Left ventricle myocardium inferior (tissue), 1 donor: ENCODE measurements around the gene ABCA5. TPM values are rescaled to one million over a fixed set of nuclear protein-coding genes. Genes with fewer than 3 reads are reported as not detected.

Experiments used
- DNase-seq: peaks from one replicate; pipeline ENCODE4 v3.0.0-alpha.2; 2020
- H3K27ac ChIP-seq: fragments of 200-600 bp; replicated peaks from 2 replicates; pipeline ENCODE4 v1.8.0; 2021
- H3K27me3 ChIP-seq: fragments of 200-600 bp; 2 replicates; pipeline ENCODE4 v1.8.0; 2021; ENCODE audit warnings: low read depth
- H3K36me3 ChIP-seq: fragments of 200-600 bp; 2 replicates; pipeline ENCODE4 v1.8.0; 2021
- H3K4me1 ChIP-seq: fragments of 200-600 bp; 2 replicates; pipeline ENCODE4 v1.8.0; 2021
- H3K4me3 ChIP-seq: fragments of 200-600 bp; 2 replicates; pipeline ENCODE4 v1.8.0; 2021; ENCODE audit warnings: mild to moderate bottlenecking, moderate library complexity
- H3K9me3 ChIP-seq: fragments of 200-600 bp; replicated peaks from 2 replicates; pipeline ENCODE4 v1.8.0; 2021
- intact Hi-C: fragments of 100-400 bp; cut with micrococcal nuclease; formaldehyde crosslinking; loops from one replicate; pipeline ENCODE4 v1.11.0; 2022
- total RNA-seq: library from RNA; stranded (reverse); fragmentation: NEBNext Ultra II Directional; extraction: Animal tissue kit (Norgen Biotek cat#: 25700); gene quantifications from one replicate; pipeline ENCODE4 v1.2.1, GENCODE V29; 2021
- TF ChIP-seq, protein P1 (sequence below): fragments of 200-600 bp; IDR thresholded peaks from 2 replicates; pipeline ENCODE4 v1.8.0; 2021; ENCODE audit warnings: antibody characterized with exemption, mild to moderate bottlenecking, borderline replicate concordance
- donor health status: DM: no; HTN: yes; CAD: no; lungs with severe emphysema.

The ABCA5 gene
- total RNA-seq, 1 donor from 2014 or later: 17.1 TPM

DNA sequence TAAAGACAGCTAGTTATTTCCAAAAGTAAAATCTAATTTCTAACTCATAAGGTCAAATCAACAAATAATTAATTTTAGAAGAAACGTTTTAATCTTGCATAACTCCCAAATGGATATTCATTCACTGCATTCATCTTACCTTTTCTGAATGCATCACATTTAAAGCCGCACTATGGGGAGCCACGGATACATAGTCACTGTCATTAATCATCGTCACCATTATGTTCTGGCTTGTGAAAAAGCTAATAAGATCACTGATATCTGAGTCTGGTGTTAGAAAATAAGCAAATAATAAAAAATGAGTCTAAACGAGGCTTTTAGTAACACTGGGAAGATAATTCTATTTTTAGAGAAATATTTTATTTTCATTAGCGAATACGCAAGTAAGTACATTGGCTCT, 55.9 kb downstream of the ABCA5 start:
- no peaks in the 10 kb centered on the region for H3K9me3 ChIP-seq
- no peak overlapping the region for H3K4me3 ChIP-seq
- peaks cover 6% of the 10 kb centered on the region for H3K36me3 ChIP-seq
- DNase-seq: no peak
- H3K4me1 ChIP-seq: peaks cover 6% of the 10 kb centered on the region
- TF ChIP-seq, protein P1, sequence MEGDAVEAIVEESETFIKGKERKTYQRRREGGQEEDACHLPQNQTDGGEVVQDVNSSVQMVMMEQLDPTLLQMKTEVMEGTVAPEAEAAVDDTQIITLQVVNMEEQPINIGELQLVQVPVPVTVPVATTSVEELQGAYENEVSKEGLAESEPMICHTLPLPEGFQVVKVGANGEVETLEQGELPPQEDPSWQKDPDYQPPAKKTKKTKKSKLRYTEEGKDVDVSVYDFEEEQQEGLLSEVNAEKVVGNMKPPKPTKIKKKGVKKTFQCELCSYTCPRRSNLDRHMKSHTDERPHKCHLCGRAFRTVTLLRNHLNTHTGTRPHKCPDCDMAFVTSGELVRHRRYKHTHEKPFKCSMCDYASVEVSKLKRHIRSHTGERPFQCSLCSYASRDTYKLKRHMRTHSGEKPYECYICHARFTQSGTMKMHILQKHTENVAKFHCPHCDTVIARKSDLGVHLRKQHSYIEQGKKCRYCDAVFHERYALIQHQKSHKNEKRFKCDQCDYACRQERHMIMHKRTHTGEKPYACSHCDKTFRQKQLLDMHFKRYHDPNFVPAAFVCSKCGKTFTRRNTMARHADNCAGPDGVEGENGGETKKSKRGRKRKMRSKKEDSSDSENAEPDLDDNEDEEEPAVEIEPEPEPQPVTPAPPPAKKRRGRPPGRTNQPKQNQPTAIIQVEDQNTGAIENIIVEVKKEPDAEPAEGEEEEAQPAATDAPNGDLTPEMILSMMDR: no peak
- H3K27ac ChIP-seq: no peak overlapping the region
- no peaks in the 10 kb centered on the region for H3K27me3 ChIP-seq
- intact Hi-C loops: no loop called here

DNA sequence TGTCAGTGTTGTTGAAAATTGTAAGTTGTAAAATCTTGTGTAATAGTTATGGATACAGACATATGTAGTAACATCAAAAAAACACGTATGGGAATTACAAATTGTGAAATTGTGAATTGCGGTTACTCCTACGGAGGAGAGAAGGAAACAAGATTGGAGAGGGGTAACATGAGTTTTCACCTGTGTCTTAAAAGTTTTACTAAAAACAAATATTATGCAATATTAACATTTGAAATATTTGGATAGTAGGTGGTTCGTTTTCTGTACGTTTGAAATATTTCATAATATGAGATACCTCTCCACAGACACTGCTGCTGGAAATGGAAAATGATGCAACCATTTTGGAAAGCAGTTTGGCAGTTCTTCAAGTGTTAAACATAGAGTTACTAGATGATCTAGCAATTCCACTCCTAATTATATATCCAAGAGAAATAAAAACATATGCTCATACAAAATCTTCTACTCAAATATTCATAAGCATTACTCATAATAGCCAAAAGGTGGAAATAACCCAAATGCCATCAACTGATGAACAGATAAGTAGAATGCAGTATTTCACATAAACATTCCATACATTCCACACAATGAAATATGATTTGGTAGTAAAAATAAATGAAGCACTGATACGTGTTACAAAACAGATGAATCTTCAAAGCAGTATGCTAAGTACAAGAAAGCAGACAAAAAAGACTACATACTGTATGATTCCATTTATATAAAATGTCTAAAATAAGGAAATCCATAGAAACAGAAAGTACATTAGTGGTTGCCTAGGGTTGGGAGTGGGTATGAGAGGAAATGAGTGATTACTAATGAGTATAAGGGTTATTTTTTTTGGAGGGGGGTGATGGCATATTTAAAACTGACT, 57.6 kb downstream of the ABCA5 start:
- no peak overlapping the region for H3K27ac ChIP-seq

DNA sequence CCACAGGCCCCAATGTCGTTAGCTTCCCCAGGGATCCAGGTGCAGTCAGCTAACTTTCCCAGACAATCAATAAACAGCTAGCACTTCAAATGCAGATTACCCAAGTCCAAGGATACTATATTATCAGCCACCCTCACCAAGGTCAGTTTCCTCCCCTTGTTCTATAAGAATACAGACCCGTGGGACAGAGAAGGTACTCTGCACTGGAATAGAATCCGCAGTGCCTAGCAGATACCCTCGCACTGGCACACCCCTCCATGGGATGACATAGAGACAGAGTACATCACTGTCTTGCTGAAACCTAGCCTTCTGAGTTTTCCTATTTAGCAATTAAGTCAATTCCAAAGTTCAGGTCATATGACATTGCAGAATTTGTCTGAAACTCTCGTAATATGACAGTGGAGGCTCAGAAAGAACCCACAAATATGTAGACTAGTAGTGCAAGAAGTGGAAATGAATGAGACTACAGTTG, 58.4 kb downstream of the ABCA5 start:
- H3K27me3 ChIP-seq: no peaks in the 10 kb centered on the region
- H3K9me3 ChIP-seq: no peaks in the 10 kb centered on the region
- intact Hi-C loops: no loop called here
- H3K4me3 ChIP-seq: no peak overlapping the region
- TF ChIP-seq, protein P1: no peak
- no peak overlapping the region for H3K27ac ChIP-seq
- H3K36me3 ChIP-seq: no peaks in the 10 kb centered on the region
- peaks cover 6% of the 10 kb centered on the region for H3K4me1 ChIP-seq
- DNase-seq: no peak

More for the DNA sequence above, 57.6 kb downstream of the ABCA5 start:
- Histone ChIP-seq H3K4me1 (peaks cover 6% of the 10 kb centered on the region), H3K36me3 (no peaks in the 10 kb centered on the region), H3K27me3 (no peaks in the 10 kb centered on the region), H3K9me3 (no peaks in the 10 kb centered on the region), H3K4me3 (no peak overlapping the region)
- intact Hi-C loops: no loop called here
- no peak for DNase-seq
- TF ChIP-seq, protein P1: no peak

DNA sequence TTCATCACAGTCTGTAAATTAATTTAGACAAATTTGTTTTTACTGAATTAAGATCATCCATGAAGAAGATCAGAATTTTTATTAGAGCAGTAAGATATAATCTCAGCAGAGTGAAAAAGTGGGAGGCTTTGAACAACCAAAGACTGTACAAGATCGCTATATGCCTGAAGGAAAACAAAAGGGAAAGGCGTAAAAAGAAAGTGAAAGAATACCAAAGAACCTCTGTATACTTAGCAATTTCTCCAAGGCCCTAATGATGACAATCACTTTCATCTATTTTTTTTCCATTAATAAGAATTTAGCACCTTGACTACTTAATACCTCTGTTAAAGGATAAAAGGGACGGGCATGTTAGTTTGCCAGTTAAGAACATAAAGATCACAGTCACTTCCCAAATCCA, 59.7 kb downstream of the ABCA5 start:
- no peaks in the 10 kb centered on the region for H3K27me3 ChIP-seq
- intact Hi-C loops: no loop called here

DNA sequence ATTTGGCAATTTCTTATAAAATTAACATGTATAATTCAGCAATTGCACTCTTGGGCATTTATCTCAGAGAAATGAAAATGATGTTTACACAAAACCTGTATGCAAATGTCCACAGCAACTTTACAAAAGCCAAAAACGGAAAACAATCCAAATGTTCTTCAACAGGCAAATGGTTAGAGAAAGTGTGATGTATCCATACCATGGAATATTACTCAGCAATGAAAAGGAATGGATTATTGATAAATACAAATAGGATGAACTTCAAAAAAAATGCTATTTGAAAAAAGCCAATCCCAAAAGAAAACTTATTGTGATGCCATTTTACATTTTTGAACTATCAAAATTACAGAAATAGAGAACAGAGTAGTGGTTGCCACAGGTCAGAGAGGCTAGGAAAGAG, 61.1 kb downstream of the ABCA5 start:
- H3K4me1 ChIP-seq: peaks cover 6% of the 10 kb centered on the region
- no peak for DNase-seq
- intact Hi-C loops: no loop called here
- no peaks in the 10 kb centered on the region for H3K36me3 ChIP-seq
- TF ChIP-seq, protein P1: no peak
- no peaks in the 10 kb centered on the region for H3K9me3 ChIP-seq
- no peak overlapping the region for H3K27ac ChIP-seq
- no peaks in the 10 kb centered on the region for H3K27me3 ChIP-seq
- H3K4me3 ChIP-seq: no peak overlapping the region

More for the DNA sequence above, 59.7 kb downstream of the ABCA5 start:
- DNase-seq: no peak
- no peak overlapping the region for H3K27ac ChIP-seq
- no peaks in the 10 kb centered on the region for H3K36me3 ChIP-seq
- H3K4me1 ChIP-seq: peaks cover 6% of the 10 kb centered on the region
- TF ChIP-seq, protein P1: no peak
- H3K9me3 ChIP-seq: no peaks in the 10 kb centered on the region
- no peak overlapping the region for H3K4me3 ChIP-seq
